Sigmoid colon (tissue), 7 donors: ENCODE data around the gene ST6GALNAC3. TPM values are rescaled to one million over a fixed set of nuclear protein-coding genes. Genes with fewer than 3 reads are reported as not detected.

Experiments used
- DNase-seq: peaks from one replicate; pipeline ENCODE4 v3.0.0-alpha.2; 2019
- H3K27ac ChIP-seq, 4 donors: fragments of 200-600 bp; sonication (generic); one replicate each; pipeline ENCODE4 v1.5.1; 2016 to 2019; ENCODE audit warnings: mild to moderate bottlenecking in 1 of 4
- H3K27me3 ChIP-seq, 3 donors: fragments of 200-600 bp; sonication (generic); one replicate each; pipeline ENCODE4 v1.5.1; 2019; ENCODE audit warnings: mild to moderate bottlenecking in 1 of 3
- H3K36me3 ChIP-seq, 4 donors: fragments of 200-600 bp; sonication (generic); one replicate each; pipeline ENCODE4 v1.5.1; 2016 to 2019
- H3K4me1 ChIP-seq, 4 donors: fragments of 200-600 bp; sonication (generic); one replicate each; pipeline ENCODE4 v1.5.1; 2017 to 2019
- H3K4me3 ChIP-seq, 4 donors: fragments of 200-600 bp; sonication (generic); one replicate each; pipeline ENCODE4 v1.5.1; 2017 to 2019; ENCODE audit warnings: mild to moderate bottlenecking in 2 of 4, moderate library complexity in 1 of 4
- H3K9me3 ChIP-seq, 4 donors: fragments of 200-600 bp in 3 of 4; sonication (generic) in 3 of 4; one replicate each; pipeline versions ENCODE4 v1.5.1 to v1.6.1; 2013 to 2019
- EP300 ChIP-seq, 4 donors: sonication (generic); formaldehyde crosslinking; IDR thresholded peaks; one replicate each; pipeline ENCODE4 v1.6.1; 2017; ENCODE audit warnings: antibody characterized with exemption in 4 of 4
- POLR2A ChIP-seq, 2 donors: fragments of 450-650 bp; IDR thresholded peaks; one replicate each; pipeline ENCODE4 v1.6.1; 2016; ENCODE audit warnings: antibody characterized with exemption in 2 of 2, mild to moderate bottlenecking in 2 of 2, moderate library complexity in 2 of 2
- POLR2AphosphoS5 ChIP-seq, 4 donors: sonication (generic); formaldehyde crosslinking; IDR thresholded peaks; one replicate each; pipeline ENCODE4 v1.6.1; 2017; ENCODE audit warnings: antibody characterized with exemption in 4 of 4
- WGBS, 2 donors: extraction: QIAGEN DNeasy Blood & Tissue Kit; methylation state at CpG; one replicate each; pipeline ENCODE4 v1.1.7; 2013; 5-methylcytosine and 5-hydroxymethylcytosine counted together
- intact Hi-C: fragments of 100-400 bp; cut with DNase I; formaldehyde crosslinking; loops from one replicate; pipeline ENCODE4 v1.15.1; 2023
- polyA plus RNA-seq, 3 donors: library from polyadenylated mRNA; stranded (reverse); fragments of 200-250 nt; gene quantifications; one replicate each; pipeline ENCODE4 v1.2.3, GENCODE V29; 2013
- total RNA-seq, 4 donors: library from RNA; depleted of rRNA; stranded (reverse); fragments of >200 nt; gene quantifications; one replicate each; pipeline ENCODE4 v1.1.0, GENCODE V29; 2016
- TF ChIP-seq, protein P1 (sequence below), 4 experiments: fragments of 450-650 bp in 3 of 4; fragments of 200-600 bp in 1 of 4; IDR thresholded peaks; one replicate each; pipeline ENCODE4 v1.5.1; 2016 to 2019; ENCODE audit warnings: antibody characterized with exemption in 4 of 4, mild to moderate bottlenecking in 3 of 4, moderate library complexity in 2 of 4
- donor health status: healthy with polysubstance abuse.
- donor health status: Bipolar disorder and iron deficiency.
- donor health status: healthy.

ST6GALNAC3 gene
- total and polyA plus RNA-seq, 7 donors = 1.6 to 7.5 (median 2.5) TPM

DNA sequence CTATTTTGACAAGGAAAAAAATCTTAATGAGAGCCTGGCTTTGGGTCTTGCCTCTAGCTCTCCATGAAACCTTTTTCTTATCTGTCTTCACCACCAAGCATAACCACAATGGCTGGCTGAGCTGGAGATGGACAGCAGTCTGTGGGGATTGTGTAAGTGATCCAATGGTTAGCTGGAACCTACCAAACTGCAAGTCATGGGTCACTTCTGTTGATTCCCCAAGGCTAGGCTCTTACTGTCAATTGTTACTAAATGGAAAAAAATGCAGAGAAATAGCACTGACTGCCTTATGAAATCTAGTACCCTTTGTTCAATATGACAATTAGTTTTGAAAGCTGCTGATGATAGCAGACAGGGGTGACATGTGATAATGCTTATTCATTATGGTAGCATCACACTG is 359.0 kb downstream of the ST6GALNAC3 start:
- no peak for DNase-seq
- intact Hi-C loops = no loop called here
- TF ChIP-seq, protein P1, sequence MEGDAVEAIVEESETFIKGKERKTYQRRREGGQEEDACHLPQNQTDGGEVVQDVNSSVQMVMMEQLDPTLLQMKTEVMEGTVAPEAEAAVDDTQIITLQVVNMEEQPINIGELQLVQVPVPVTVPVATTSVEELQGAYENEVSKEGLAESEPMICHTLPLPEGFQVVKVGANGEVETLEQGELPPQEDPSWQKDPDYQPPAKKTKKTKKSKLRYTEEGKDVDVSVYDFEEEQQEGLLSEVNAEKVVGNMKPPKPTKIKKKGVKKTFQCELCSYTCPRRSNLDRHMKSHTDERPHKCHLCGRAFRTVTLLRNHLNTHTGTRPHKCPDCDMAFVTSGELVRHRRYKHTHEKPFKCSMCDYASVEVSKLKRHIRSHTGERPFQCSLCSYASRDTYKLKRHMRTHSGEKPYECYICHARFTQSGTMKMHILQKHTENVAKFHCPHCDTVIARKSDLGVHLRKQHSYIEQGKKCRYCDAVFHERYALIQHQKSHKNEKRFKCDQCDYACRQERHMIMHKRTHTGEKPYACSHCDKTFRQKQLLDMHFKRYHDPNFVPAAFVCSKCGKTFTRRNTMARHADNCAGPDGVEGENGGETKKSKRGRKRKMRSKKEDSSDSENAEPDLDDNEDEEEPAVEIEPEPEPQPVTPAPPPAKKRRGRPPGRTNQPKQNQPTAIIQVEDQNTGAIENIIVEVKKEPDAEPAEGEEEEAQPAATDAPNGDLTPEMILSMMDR (IDR thresholded peaks at IDR 0.05) = no peak
- TF ChIP-seq POLR2AphosphoS5 (IDR thresholded peaks at IDR 0.05) (no peak), EP300 (IDR thresholded peaks at IDR 0.05) (no peak), POLR2A (IDR thresholded peaks at IDR 0.05) (no peak)
- Histone ChIP-seq H3K4me3 (no peak overlapping the region), H3K4me1 (no peaks in the 10 kb centered on the region), H3K27me3 (no peaks in the 10 kb centered on the region), H3K36me3 (no peaks in the 10 kb centered on the region), H3K9me3 (no peaks in the 10 kb centered on the region), H3K27ac (no peak overlapping the region)

DNA sequence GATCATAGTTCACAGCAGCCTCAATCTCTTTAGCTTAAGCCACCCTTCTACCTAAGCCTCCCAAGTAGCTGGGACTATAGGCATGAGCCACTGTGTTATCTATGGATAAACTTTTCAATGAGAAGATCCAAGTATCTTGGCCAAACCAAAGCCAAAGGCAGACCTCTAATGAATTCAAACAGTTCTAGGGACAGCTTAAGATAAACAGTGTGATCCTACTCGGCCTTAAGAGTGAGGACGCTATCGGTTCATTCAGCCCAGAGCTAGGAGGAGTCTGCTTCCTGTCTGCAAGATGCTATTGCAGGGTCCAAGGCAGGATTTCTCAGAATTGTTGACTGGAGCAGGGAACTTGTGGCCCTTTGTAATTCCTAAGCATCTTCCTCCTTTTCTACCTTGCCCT is 368.7 kb downstream of the ST6GALNAC3 start:
- TF ChIP-seq, protein P1 (IDR thresholded peaks at IDR 0.05) = no peak
- TF ChIP-seq POLR2A (IDR thresholded peaks at IDR 0.05) = no peak
- no peak for TF ChIP-seq POLR2AphosphoS5 (IDR thresholded peaks at IDR 0.05)
- TF ChIP-seq EP300 (IDR thresholded peaks at IDR 0.05) = no peak
- peaks cover 0 to 5% (median 0%) of the 10 kb centered on the region in 4 donors for H3K9me3 ChIP-seq
- 88 to 89% methylated on average over 3 of the region's 3 CpGs for WGBS, 2 donors
- H3K36me3 ChIP-seq = no peaks in the 10 kb centered on the region
- intact Hi-C loops = no loop called here
- no peak overlapping the region for H3K4me3 ChIP-seq
- no peaks in the 10 kb centered on the region for H3K27me3 ChIP-seq
- DNase-seq = no peak
- no peaks in the 10 kb centered on the region for H3K4me1 ChIP-seq
- H3K27ac ChIP-seq = no peak overlapping the region

DNA sequence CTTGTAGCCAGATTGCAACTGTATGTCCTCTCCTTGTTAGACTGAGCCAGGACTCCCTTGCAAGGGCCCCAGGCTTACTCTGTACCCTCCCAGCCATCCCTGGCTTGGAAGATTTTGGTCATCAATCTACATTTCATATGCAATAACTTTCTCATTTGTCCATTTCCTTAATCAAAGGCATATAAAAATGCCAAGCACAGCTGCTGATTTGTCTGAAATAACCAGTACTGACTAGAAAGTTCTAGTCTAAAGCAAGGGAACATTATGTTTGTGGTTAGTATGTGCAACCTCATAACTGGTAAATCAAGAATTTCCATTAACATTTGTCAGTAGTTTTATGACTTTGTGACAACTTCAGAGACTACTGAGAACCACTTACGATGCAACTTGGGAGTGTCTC is 370.2 kb downstream of the ST6GALNAC3 start:
- peaks cover 0 to 5% (median under 1%) of the 10 kb centered on the region in 4 donors for H3K9me3 ChIP-seq
- no peaks in the 10 kb centered on the region for H3K36me3 ChIP-seq
- DNase-seq = no peak
- no peaks in the 10 kb centered on the region for H3K4me1 ChIP-seq
- intact Hi-C loops = no loop called here
- WGBS, 2 donors = 52 to 79% methylated on average over 1 of the region's 1 CpG
- TF ChIP-seq EP300 (IDR thresholded peaks at IDR 0.05) (no peak), POLR2AphosphoS5 (IDR thresholded peaks at IDR 0.05) (no peak), POLR2A (IDR thresholded peaks at IDR 0.05) (no peak)
- TF ChIP-seq, protein P1 (IDR thresholded peaks at IDR 0.05) = no peak
- no peak overlapping the region for H3K27ac ChIP-seq
- H3K27me3 ChIP-seq = no peaks in the 10 kb centered on the region
- no peak overlapping the region for H3K4me3 ChIP-seq

DNA sequence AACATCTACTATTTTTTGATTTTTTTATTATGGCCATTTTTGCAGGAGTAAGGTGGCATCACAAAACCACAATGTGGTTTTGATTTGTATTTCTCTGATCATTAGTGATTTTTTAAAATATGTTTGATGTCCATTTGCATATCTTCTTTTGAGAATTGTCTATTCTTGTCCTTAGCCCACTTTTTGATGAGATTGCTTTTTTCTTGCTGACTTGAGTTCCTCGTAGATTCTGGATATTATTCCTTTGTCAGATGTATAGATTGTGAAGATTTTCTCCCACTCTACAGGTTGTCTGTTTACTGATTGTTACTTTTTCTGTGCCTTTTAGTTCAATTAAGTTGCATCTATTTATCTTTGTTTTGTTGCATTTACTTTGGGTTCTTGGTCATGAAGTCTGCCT is 375.7 kb downstream of the ST6GALNAC3 start:
- H3K4me3 ChIP-seq = no peak overlapping the region
- H3K9me3 ChIP-seq = peaks cover 0 to 6% (median 2%) of the 10 kb centered on the region in 4 donors
- no peaks in the 10 kb centered on the region for H3K36me3 ChIP-seq
- TF ChIP-seq POLR2A (IDR thresholded peaks at IDR 0.05) (no peak), EP300 (IDR thresholded peaks at IDR 0.05) (no peak), POLR2AphosphoS5 (IDR thresholded peaks at IDR 0.05) (no peak)
- TF ChIP-seq, protein P1 (IDR thresholded peaks at IDR 0.05) = no peak
- 84 to 88% methylated on average over 1 of the region's 1 CpG for WGBS, 2 donors
- intact Hi-C loops = no loop called here
- DNase-seq = no peak
- no peaks in the 10 kb centered on the region for H3K4me1 ChIP-seq
- no peaks in the 10 kb centered on the region for H3K27me3 ChIP-seq
- H3K27ac ChIP-seq = no peak overlapping the region

GRCh38 chr1:76463278-76463677 is 388.7 kb downstream of the ST6GALNAC3 start:
- no peak for DNase-seq
- WGBS, 2 donors = 81 to 87% methylated on average over 3 of the region's 3 CpGs
- no peak for TF ChIP-seq POLR2A (IDR thresholded peaks at IDR 0.05)
- TF ChIP-seq, protein P1 (IDR thresholded peaks at IDR 0.05) = no peak
- no peak for TF ChIP-seq POLR2AphosphoS5 (IDR thresholded peaks at IDR 0.05)
- TF ChIP-seq EP300 (IDR thresholded peaks at IDR 0.05) = no peak
- no peaks in the 10 kb centered on the region for H3K36me3 ChIP-seq
- H3K4me1 ChIP-seq = no peaks in the 10 kb centered on the region
- no peak overlapping the region for H3K4me3 ChIP-seq
- no peaks in the 10 kb centered on the region for H3K9me3 ChIP-seq
- intact Hi-C loops = no loop called here
- no peak overlapping the region for H3K27ac ChIP-seq
- H3K27me3 ChIP-seq = no peaks in the 10 kb centered on the region
